Astrocyte of the hippocampus (primary cell): ENCODE data around the gene PDLIM7.
"Not testable (repeated sequence)": the region's sequence is repeated elsewhere in the genome, so short reads cannot be mapped to it uniquely, and the experiment has no call there.

Experiments used
- DNase-seq: peaks from one replicate; pipeline ENCODE4 v3.0.0; 2011; ENCODE audit warnings: low read depth, low spot score

The PDLIM7 gene

DNA sequence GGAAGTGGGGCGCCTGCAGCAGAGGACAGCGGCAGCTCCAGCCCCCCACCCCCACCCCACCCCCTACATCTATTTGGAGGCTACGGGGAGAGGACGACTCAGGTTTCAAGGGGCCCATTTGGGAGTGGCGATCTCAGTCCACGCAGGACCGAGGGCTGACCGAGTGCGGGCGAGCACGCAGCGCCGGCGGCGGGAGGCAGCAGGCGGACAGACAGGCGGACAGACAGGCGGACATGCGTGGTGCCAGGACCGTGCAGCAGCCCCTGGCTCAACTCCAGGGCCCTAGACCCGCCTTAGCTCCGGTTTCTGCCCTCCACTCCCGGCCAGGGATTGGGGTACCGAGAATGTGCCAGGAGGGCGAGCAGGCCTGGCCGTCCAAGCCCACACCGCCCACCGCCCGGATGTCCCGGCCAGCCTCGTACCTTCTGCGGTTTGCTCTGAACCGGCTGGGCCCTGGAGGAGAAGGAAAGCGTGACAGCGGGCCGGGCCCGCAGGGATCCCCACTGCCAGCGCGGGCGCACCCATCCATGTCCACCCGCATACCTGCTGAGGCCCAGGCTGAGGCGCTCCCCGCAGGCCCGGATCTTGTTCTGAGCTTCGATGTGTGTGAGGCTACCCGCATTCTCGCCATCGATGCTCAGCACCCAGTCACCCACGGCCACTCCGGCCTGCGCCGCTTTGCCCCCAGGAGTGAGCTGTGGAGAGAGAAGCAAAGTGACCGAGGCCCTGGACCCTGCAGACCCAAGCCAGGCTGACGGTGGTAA lies 5.2 kb downstream of the PDLIM7 start:
- no peak for DNase-seq

- peak; percentile 83 for DNase-seq
Measured at GRCh38 chr5:177491429-177491945, 5.9 kb downstream of the PDLIM7 start.

DNA sequence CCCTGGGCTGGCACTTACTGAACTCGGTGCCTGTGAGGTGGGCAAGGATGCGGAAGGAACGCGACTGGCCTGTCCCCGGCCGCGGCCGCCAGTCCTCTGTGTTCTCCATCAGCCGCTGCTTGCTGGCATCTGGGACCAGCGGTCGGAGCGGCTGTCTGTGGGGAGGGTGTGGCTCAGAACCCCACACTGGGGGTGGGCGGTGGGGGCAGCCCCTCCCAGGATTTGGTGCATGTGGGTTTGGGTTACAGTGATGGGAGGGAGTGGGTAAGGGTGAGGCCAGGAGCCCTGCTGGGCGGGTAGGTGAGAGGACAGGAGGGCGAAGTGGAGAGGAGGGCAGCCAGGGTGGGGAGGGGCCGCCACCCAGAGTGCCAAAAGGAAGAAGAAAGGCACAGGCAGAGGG lies 6.4 kb downstream of the PDLIM7 start:
- DNase-seq = peak; percentile 40

DNA sequence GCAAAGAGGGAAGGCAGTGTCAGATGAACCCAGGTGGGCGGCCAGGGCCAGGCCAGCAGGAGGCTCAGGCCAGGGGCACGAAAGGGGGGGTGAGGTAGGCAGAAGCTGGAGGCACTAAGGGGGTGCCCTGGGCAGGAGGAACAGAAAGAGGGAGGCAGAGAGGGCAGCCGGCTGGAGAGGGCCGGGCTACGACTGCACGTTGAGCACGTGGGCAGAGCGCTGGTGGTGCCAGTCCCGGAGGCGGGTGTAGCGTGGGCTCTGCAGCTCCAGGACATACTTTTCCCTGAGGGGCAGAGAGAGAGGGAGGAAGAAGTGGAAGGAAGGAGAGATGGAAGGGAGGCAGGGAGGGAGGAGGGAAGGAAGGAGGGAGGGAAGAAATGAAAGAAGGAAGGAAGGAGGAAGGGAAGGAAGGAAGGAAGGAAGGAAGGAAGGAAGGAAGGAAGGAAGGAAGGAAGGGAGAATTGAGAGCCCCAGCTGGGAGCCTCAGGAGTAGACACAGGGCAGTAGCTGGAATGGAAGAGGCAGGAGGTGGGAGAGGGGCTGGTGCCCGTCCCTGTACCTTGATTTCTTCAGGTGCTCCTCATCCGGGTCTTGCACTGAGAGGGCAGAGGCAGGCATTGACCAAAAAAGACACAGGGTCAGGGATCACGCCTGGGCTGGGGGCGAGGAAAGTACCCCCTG lies 7.0 kb downstream of the PDLIM7 start:
- DNase-seq = no peak

GRCh38 chr5:177489119-177489716 lies 8.2 kb downstream of the PDLIM7 start:
- DNase-seq = peak; percentile 49

DNA sequence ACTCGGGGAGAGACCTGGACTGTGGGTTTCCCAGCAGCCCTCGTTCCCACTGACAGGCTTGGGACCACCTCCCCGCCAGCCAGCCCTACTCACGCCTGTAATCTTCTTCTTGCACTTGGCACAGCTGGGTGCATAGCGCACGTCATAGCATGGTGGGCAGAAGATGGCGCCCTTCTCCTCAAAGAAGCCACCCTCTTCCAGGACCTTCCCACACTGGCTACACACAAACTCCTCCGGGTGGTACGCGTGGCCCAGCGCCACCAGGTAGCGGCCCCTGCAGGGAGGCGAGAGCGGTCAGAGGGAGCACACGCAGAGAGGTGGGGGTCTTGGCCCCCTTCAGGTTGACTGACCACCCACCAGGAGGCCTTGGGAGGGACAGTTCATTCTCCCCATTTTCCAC lies 9.4 kb downstream of the PDLIM7 start:
- no peak for DNase-seq

DNA sequence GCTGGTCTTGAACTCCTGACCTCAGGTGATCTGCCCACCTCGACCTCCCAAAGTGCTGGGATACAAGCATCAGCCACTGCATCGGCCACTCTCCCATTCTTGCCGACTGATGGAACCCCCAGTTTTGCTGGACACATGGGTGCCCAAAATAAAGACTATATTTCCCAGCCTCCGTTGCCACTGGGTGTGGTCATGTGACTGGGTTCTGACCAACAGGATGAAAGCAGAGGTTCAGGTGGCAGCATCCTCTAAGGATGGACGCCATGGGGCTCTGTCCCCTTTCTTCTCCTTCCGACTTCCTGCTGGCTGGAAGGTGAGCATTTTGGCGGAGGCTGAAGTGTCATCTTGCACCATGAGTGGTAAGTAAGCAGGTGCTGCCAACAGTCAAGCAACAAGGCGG lies 10.3 kb downstream of the PDLIM7 start:
- DNase-seq = no peak

- DNase-seq = no peak
Measured at GRCh38 chr5:177486256-177486655, 11.1 kb downstream of the PDLIM7 start.

DNA sequence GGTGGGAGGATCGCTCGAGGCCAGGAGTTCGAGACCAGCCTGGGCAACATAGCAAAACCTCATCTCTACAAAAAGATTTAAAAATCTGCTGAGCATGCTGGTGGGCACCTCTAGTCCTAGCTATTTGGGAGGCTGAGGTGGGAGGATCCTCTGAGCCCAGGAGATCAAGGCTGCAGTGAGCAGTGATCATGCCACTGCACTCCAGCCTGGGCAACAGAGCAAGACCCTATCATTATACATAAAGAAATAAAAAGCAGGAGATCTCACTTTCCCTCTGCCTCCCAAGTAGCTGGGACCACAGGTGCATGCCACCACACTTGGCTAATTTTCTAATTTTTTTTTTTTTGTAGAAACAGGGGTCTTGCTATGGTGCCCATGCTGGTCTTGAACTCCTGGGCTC lies 11.7 kb downstream of the PDLIM7 start:
- not testable (repeated sequence) for DNase-seq

DNA sequence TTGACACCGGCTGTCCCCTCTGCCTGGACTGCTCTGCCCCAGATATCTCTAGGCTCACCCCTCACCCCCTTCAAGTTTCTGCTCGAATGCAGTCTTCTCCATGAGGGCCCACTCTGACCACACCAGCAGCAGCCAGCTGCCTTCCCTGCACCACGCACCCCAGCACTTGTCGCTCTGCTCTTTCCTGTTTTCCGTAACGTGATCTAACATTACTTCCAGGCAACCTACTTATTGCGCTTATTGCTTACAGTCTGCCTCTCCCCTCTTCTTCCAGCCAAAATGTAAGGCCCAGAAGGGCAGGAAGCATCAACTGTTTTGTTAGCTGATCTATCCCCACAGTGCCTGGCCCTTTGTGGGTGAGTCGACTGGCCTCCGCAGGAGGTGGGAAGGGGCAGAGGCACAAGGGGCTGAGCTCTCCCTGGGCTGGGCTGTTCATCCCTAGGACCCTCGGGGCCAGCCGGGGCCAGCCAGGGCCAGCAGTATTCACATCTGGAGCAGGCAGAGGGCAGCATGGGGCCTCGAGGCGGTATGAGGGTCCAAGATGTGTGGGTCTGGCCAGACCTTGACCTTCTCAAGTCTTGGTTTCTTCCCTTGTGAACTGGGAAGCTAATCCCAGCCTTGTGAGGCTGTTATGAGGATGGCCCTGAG lies 12.4 kb downstream of the PDLIM7 start:
- DNase-seq = no peak

DNA sequence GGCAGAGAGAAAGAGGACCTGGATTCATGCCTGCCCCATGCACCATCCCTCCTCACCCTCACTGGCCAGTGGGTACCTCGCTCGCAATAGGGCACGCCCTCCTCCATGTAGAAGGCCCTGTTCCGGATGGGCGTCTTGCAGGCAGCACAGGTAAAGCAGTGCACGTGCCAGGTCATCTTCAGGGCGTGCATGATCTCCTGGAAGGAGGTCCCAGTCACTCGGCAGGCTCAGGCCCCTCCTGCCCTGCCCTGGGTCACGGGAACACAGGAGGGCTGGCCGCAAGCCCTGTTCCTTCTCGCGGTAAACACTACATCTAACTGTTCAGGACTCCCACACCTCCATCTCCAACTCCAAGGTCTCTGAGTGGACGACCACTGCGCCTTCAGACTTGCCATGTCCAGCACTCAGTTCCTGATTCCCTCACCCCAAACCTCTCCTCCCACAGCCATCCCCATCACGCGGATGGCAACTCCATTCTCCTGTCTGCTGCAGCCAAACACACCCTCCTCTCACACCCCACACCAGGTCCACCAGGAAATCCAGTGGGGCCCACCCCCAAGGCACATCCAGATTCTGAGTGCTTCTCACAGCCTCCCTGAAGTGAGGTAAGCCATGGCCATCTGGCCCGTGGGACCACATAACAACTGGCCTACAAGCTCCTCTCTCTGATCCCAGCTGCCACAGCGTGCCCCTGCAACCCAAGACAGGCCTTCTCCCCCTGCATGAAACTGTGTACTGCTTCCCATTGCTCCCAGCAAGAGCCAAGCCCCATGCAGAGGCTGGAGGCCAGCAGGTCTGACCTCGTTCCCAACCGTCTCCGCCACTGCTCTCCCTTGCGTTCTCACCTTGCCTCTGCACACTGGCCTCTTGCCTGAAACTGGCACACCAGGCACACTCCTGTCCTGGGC lies 13.2 kb downstream of the PDLIM7 start:
- no peak for DNase-seq

DNA sequence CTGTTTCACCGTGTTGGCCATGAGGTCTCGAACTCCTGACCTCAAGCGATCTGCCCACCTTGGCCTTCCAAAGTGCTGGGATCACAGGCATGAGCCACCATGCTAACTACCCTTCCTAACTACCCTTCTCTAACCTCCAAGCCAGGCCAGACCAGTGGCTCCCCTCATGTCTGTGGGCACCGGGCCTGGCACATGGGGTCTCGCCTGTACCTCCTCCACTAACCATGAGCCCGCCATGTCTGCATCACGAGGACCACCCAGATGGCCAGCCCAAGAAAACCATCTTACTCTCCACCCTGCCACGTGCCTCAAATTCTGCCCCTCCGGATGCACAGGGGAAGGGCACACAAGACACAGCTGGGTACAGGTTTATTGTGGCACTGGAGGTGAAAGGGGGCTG lies 14.4 kb downstream of the PDLIM7 start:
- DNase-seq = peak; percentile 7

GRCh38 chr5:177482359-177482795 lies 15.0 kb downstream of the PDLIM7 start:
- no peak for DNase-seq

DNA sequence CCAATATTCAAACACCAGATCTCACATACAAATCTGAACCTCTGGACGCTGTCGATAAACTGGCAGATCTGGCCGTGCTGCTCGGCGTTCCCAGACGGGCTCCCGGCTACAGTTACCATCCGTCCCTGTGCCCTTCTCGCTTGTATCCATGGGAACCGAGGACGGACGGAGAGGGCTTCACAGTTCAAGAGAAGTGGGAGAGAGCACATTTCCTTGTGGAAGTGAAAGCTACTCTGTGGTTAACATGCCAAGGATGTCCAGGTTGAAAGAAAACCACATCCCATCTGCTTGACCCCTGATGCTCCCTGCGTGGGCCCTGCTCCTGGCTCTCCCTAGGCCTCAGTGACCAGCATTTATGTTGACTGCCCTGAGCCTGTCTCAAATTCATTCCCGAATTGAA lies 17.6 kb downstream of the PDLIM7 start:
- DNase-seq = peak; percentile 55

- peak; percentile 59 for DNase-seq
Measured at GRCh38 chr5:177478711-177479646, 18.4 kb downstream of the PDLIM7 start.

- peak; percentile 53 for DNase-seq
Measured at GRCh38 chr5:177477701-177478477, 19.5 kb downstream of the PDLIM7 start.

DNA sequence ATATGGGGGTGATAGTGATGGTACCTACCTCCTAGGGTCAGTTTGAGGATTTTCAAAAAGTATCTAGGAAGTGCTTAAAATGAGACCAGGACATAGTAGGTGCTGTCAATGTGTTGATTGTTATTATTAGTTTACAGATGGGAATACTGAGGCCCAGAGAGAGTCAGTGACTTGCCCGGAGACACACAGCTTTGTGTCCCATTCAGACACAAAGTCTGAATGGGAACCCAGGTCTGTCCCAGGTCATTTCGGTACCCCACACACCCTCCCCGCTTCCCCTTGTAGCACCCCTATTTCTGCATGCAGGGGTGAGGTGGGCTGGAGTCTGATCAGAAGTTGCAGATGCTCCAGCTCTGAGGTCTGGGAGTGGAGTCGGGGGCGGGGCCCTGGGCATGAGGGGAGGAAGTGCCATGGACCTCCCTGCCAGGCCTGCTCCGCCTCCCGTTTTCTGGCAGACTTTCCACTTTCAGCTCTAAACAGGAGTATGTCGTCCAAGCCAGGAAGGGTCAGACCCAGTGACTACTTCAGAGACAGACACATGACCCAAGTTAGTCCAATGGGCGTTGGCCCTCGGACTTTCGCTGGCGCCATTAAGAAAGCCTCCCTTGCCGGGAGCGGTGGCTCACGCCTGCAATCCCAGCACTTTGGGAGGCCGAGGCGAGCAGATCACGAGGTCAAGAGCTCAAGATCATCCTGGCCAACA lies 20.7 kb downstream of the PDLIM7 start:
- DNase-seq = peak; percentile 81
